ENCODE results near the gene TNFRSF14. TPM values are rescaled to one million over a fixed set of nuclear protein-coding genes. Genes with fewer than 3 reads are reported as not detected.

Gene TNFRSF14
- total RNA-seq: 1.8 and 4.8 TPM in 2 replicates

GRCh38 chr1:2556277-2556677, at the start of gene TNFRSF14:
Gene TNFRSF14, plus strand, starts transcription at chr1:2556371. Its CDS starts 294 bp downstream, at chr1:2556665.

GRCh38 chr1:2525920-2526823, 30.0 kb upstream of the TNFRSF14 start, which contains the start of gene PANK4:
Gene PANK4, minus strand, starts transcription at chr1:2526596. Its CDS starts 9 bp downstream, at chr1:2526587.

GRCh38 chr1:2529784-2530512, 26.2 kb upstream of the TNFRSF14 start, which contains the start of gene HES5:
Gene HES5, minus strand, starts transcription at chr1:2530263. Its CDS starts 99 bp downstream, at chr1:2530164.

GRCh38 chr1:2586154-2587070, 30.2 kb downstream of the TNFRSF14 start, which contains the start of gene PRXL2B:
Gene PRXL2B, plus strand, starts transcription at chr1:2586777. Its CDS starts 109 bp downstream, at chr1:2586886.

Other genes starting within 250 kb of the TNFRSF14 start
- gene MORN1, start 164.8 kb upstream of the TNFRSF14 start, total RNA-seq: 13.1 and 21.2 TPM in 2 replicates
- gene RER1, start 164.5 kb upstream of the TNFRSF14 start, total RNA-seq: 88.2 and 107 TPM in 2 replicates
- gene PEX10, start 143.8 kb upstream of the TNFRSF14 start, total RNA-seq: 27.9 and 31.7 TPM in 2 replicates
- gene PLCH2, start 80.1 kb upstream of the TNFRSF14 start, total RNA-seq: under 0.01 and 0.09 TPM in 2 replicates
- 22.6 and 25.8 TPM in 2 replicates for gene PANK4, start 29.8 kb upstream of the TNFRSF14 start, total RNA-seq
- gene HES5, start 26.1 kb upstream of the TNFRSF14 start, total RNA-seq: not detected in 2 replicates
- gene PRXL2B, start 30.4 kb downstream of the TNFRSF14 start, total RNA-seq: 8.9 and 20.4 TPM in 2 replicates
- gene MMEL1, start 76.6 kb downstream of the TNFRSF14 start, total RNA-seq: 0.37 TPM in 1 of 2 replicates, not detected in the other
- under 0.01 and 0.18 TPM in 2 replicates for gene TTC34, start 245.3 kb downstream of the TNFRSF14 start, total RNA-seq

All from smooth muscle cell of the umbilical artery (primary cell).